Skeletal muscle satellite cell (primary cell): ENCODE data around the gene SPESP1.
"Not testable (repeated sequence)": the region's sequence is repeated elsewhere in the genome, so short reads cannot be mapped to it uniquely, and the experiment has no call there.

Source experiments
- H3K27me3 ChIP-seq: 2 replicates; pipeline ENCODE4 v1.7.0; 2013; ENCODE audit warnings: low read length; ENCODE audit not compliant: control insufficient read depth, insufficient read depth
- H3K36me3 ChIP-seq: 2 replicates; pipeline ENCODE4 v1.7.0; 2013; ENCODE audit warnings: mild to moderate bottlenecking, control low read depth, low read length; ENCODE audit not compliant: insufficient read depth
- H3K4me1 ChIP-seq: 2 replicates; pipeline ENCODE4 v1.7.0; 2013; ENCODE audit warnings: low read length; ENCODE audit not compliant: control insufficient read depth, insufficient read depth
- H3K4me2 ChIP-seq: 2 replicates; pipeline ENCODE4 v1.7.0; 2013; ENCODE audit warnings: mild to moderate bottlenecking, low read length
- H3K4me3 ChIP-seq: 2 replicates; pipeline ENCODE4 v1.7.0; 2013; ENCODE audit warnings: low read length
- H3K9ac ChIP-seq: 2 replicates; pipeline ENCODE4 v1.7.0; 2013; ENCODE audit warnings: mild to moderate bottlenecking, low read depth, low read length, moderate library complexity
- H3K9me3 ChIP-seq: replicated peaks from 2 replicates; pipeline ENCODE4 v1.7.0; 2013; ENCODE audit warnings: mild to moderate bottlenecking, control low read depth, low read length

The SPESP1 gene

GRCh38 chr15:68910816-68911215 lies 19.5 kb upstream of the SPESP1 start:
- Histone ChIP-seq H3K4me2 (no peak overlapping the region), H3K27me3 (peaks cover 60% of the 10 kb centered on the region), H3K4me1 (no peaks in the 10 kb centered on the region), H3K36me3 (no peaks in the 10 kb centered on the region), H3K4me3 (no peak overlapping the region), H3K9ac (no peak overlapping the region), H3K9me3 (no peaks in the 10 kb centered on the region)

- Histone ChIP-seq H3K4me3 (no peak overlapping the region), H3K4me2 (no peak overlapping the region), H3K9me3 (no peaks in the 10 kb centered on the region), H3K4me1 (no peaks in the 10 kb centered on the region), H3K9ac (no peak overlapping the region), H3K36me3 (no peaks in the 10 kb centered on the region), H3K27me3 (peaks cover 32% of the 10 kb centered on the region)
Observed at GRCh38 chr15:68921926-68922325, 8.4 kb upstream of the SPESP1 start.

- Histone ChIP-seq H3K27me3 (peaks cover 44% of the 10 kb centered on the region), H3K4me3 (no peak overlapping the region), H3K36me3 (no peaks in the 10 kb centered on the region), H3K4me2 (no peak overlapping the region), H3K9ac (no peak overlapping the region), H3K9me3 (no peaks in the 10 kb centered on the region), H3K4me1 (no peaks in the 10 kb centered on the region)
Observed at GRCh38 chr15:68924866-68925560, 5.3 kb upstream of the SPESP1 start.

GRCh38 chr15:68933001-68933400 lies 2.7 kb downstream of the SPESP1 start:
- no peaks in the 10 kb centered on the region for H3K9me3 ChIP-seq
- no peak overlapping the region for H3K4me3 ChIP-seq
- no peaks in the 10 kb centered on the region for H3K36me3 ChIP-seq
- H3K4me1 ChIP-seq = no peaks in the 10 kb centered on the region
- no peak overlapping the region for H3K4me2 ChIP-seq
- H3K27me3 ChIP-seq = peaks cover 19% of the 10 kb centered on the region
- H3K9ac ChIP-seq = no peak overlapping the region

- H3K27me3 ChIP-seq = peaks cover 22% of the 10 kb centered on the region
- H3K9ac ChIP-seq = no peak overlapping the region
- no peak overlapping the region for H3K4me3 ChIP-seq
- no peak overlapping the region for H3K4me2 ChIP-seq
- H3K9me3 ChIP-seq = no peaks in the 10 kb centered on the region
- H3K4me1 ChIP-seq = no peaks in the 10 kb centered on the region
- no peaks in the 10 kb centered on the region for H3K36me3 ChIP-seq
Observed at GRCh38 chr15:68934341-68934740, 4.0 kb downstream of the SPESP1 start.

GRCh38 chr15:68935400-68935937 lies 5.1 kb downstream of the SPESP1 start:
- Histone ChIP-seq H3K9ac (no peak overlapping the region), H3K4me3 (no peak overlapping the region), H3K4me2 (no peak overlapping the region), H3K9me3 (no peaks in the 10 kb centered on the region), H3K36me3 (no peaks in the 10 kb centered on the region), H3K27me3 (peaks cover 30% of the 10 kb centered on the region), H3K4me1 (no peaks in the 10 kb centered on the region)

- H3K36me3 ChIP-seq = no peaks in the 10 kb centered on the region
- no peaks in the 10 kb centered on the region for H3K9me3 ChIP-seq
- H3K27me3 ChIP-seq = peaks cover 50% of the 10 kb centered on the region
- no peaks in the 10 kb centered on the region for H3K4me1 ChIP-seq
- H3K4me3 ChIP-seq = no peak overlapping the region
- no peak overlapping the region for H3K9ac ChIP-seq
- no peak overlapping the region for H3K4me2 ChIP-seq
Observed at GRCh38 chr15:68939501-68939900, 9.2 kb downstream of the SPESP1 start.

- Histone ChIP-seq H3K4me1 (no peaks in the 10 kb centered on the region), H3K9me3 (no peaks in the 10 kb centered on the region), H3K4me2 (no peak overlapping the region), H3K4me3 (no peak overlapping the region), H3K9ac (no peak overlapping the region), H3K27me3 (peaks cover 70% of the 10 kb centered on the region), H3K36me3 (no peaks in the 10 kb centered on the region)
Observed at GRCh38 chr15:68951813-68952212, 21.5 kb downstream of the SPESP1 start.

GRCh38 chr15:68957696-68958095 lies 27.4 kb downstream of the SPESP1 start:
- peaks cover 74% of the 10 kb centered on the region for H3K27me3 ChIP-seq
- no peaks in the 10 kb centered on the region for H3K4me1 ChIP-seq
- H3K4me2 ChIP-seq = no peak overlapping the region
- no peaks in the 10 kb centered on the region for H3K9me3 ChIP-seq
- no peak overlapping the region for H3K9ac ChIP-seq
- no peaks in the 10 kb centered on the region for H3K36me3 ChIP-seq
- H3K4me3 ChIP-seq = no peak overlapping the region

- Histone ChIP-seq H3K9ac (no peak overlapping the region), H3K9me3 (no peaks in the 10 kb centered on the region), H3K4me1 (no peaks in the 10 kb centered on the region), H3K4me2 (no peak overlapping the region), H3K4me3 (no peak overlapping the region), H3K27me3 (peaks cover 72% of the 10 kb centered on the region), H3K36me3 (no peaks in the 10 kb centered on the region)
Observed at GRCh38 chr15:68958597-68958996, 28.3 kb downstream of the SPESP1 start.

GRCh38 chr15:68962465-68962864 lies 32.1 kb downstream of the SPESP1 start:
- Histone ChIP-seq H3K9me3 (no peaks in the 10 kb centered on the region), H3K4me3 (no peak overlapping the region), H3K27me3 (peaks cover 57% of the 10 kb centered on the region), H3K9ac (no peak overlapping the region), H3K4me2 (no peak overlapping the region), H3K4me1 (no peaks in the 10 kb centered on the region), H3K36me3 (no peaks in the 10 kb centered on the region)

GRCh38 chr15:68963719-68964118 lies 33.4 kb downstream of the SPESP1 start:
- H3K4me3 ChIP-seq, H3K9me3 ChIP-seq, H3K36me3 ChIP-seq, H3K9ac ChIP-seq, H3K4me1 ChIP-seq, H3K4me2 ChIP-seq: not testable (repeated sequence)
- peaks cover 56% of the 10 kb centered on the region for H3K27me3 ChIP-seq
